Glutamatergic neuron (in vitro differentiated cells): ENCODE results near the gene CGB1. TPM values are rescaled to one million over a fixed set of nuclear protein-coding genes. Genes with fewer than 3 reads are reported as not detected.

Experiments
- DNase-seq: peaks from one replicate; pipeline ENCODE4 v3.0.0; 2022
- H3K27ac Mint-ChIP-seq: one replicate; pipeline ENCODE4 v1.8.0; 2020; ENCODE audit warnings: mild to moderate bottlenecking, mixed read lengths, inconsistent platforms; ENCODE audit not compliant: unreplicated experiment
- H3K27me3 Mint-ChIP-seq: one replicate; pipeline ENCODE4 v1.8.0; 2020; ENCODE audit warnings: mild to moderate bottlenecking, moderate library complexity, mixed read lengths, inconsistent platforms; ENCODE audit not compliant: unreplicated experiment
- H3K36me3 Mint-ChIP-seq: one replicate; pipeline ENCODE4 v1.8.0; 2020; ENCODE audit warnings: mild to moderate bottlenecking, mixed read lengths, inconsistent platforms; ENCODE audit not compliant: unreplicated experiment
- H3K4me1 Mint-ChIP-seq: one replicate; pipeline ENCODE4 v1.8.0; 2020; ENCODE audit warnings: mild to moderate bottlenecking, low read depth, mixed read lengths, inconsistent platforms; ENCODE audit not compliant: unreplicated experiment
- H3K4me3 Mint-ChIP-seq: one replicate; pipeline ENCODE4 v1.8.0; 2020; ENCODE audit warnings: mild to moderate bottlenecking, mixed read lengths, inconsistent platforms; ENCODE audit not compliant: unreplicated experiment
- H3K9me3 Mint-ChIP-seq: one replicate; pipeline ENCODE4 v1.8.0; 2020; ENCODE audit warnings: mild to moderate bottlenecking, moderate library complexity, mixed read lengths, inconsistent platforms; ENCODE audit not compliant: unreplicated experiment
- total RNA-seq: library from RNA; stranded (reverse); fragmentation: NEBNext Ultra II Directional; extraction: Animal tissue kit (Norgen Biotek cat#: 25700); gene quantifications from one replicate; pipeline ENCODE4 v1.2.1, GENCODE V29; 2021; ENCODE audit not compliant: unreplicated experiment
- TF ChIP-seq, protein P1 (sequence below): fragments of 200-600 bp; sonication (generic); IDR thresholded peaks from one replicate; pipeline ENCODE4 v1.5.0; 2021; ENCODE audit not compliant: partially characterized antibody, unreplicated experiment

CGB1 gene
- total RNA-seq, 1 donor from 2014 or later: not detected

DNA sequence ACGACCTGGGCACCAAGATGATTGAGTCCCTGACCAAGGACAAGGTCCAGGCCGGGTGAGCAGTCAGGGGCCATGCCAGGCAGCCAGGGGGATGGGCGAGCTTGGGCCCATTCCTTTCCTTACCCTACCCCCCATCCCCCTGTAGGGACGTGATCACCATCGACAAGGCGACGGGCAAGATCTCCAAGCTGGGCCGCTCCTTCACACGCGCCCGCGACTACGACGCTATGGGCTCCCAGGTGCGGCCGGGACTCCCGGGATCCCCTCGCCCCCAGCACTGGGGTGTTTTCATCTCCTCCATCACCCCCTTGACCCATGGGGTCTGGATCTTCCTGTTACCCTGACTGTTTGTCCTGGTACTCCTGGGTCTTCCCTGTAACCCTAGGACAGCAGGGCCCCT lies 26.9 kb downstream of the CGB1 start:
- peaks cover 5% of the 10 kb centered on the region for H3K27me3 Mint-ChIP-seq
- no peak for DNase-seq
- TF ChIP-seq, protein P1, sequence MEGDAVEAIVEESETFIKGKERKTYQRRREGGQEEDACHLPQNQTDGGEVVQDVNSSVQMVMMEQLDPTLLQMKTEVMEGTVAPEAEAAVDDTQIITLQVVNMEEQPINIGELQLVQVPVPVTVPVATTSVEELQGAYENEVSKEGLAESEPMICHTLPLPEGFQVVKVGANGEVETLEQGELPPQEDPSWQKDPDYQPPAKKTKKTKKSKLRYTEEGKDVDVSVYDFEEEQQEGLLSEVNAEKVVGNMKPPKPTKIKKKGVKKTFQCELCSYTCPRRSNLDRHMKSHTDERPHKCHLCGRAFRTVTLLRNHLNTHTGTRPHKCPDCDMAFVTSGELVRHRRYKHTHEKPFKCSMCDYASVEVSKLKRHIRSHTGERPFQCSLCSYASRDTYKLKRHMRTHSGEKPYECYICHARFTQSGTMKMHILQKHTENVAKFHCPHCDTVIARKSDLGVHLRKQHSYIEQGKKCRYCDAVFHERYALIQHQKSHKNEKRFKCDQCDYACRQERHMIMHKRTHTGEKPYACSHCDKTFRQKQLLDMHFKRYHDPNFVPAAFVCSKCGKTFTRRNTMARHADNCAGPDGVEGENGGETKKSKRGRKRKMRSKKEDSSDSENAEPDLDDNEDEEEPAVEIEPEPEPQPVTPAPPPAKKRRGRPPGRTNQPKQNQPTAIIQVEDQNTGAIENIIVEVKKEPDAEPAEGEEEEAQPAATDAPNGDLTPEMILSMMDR: no peak
- H3K4me3 Mint-ChIP-seq: no peak overlapping the region
- H3K4me1 Mint-ChIP-seq: peaks cover 3% of the 10 kb centered on the region
- no peak overlapping the region for H3K27ac Mint-ChIP-seq
- H3K9me3 Mint-ChIP-seq: peaks cover 2% of the 10 kb centered on the region
- no peaks in the 10 kb centered on the region for H3K36me3 Mint-ChIP-seq

DNA sequence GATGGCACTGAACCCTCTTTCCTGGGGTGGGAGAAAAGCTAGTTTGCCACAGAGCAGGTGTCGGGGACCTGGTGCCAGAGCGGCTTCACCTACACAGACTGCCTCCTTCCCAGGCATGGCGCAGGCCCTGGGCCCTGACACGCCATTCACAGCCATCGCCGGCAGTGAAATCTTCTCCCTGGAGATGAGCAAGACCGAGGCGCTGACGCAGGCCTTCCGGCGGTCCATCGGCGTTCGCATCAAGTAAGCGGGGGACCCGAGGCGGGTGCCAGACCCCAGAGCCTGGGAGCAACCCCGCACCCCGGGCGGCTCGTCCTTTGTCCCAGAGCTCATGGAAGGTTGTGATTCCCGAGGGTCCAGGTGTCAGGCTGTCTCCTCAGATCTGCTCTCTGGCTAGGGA lies 29.8 kb downstream of the CGB1 start:
- Mint-ChIP-seq H3K9me3 (peaks cover 2% of the 10 kb centered on the region), H3K4me1 (no peaks in the 10 kb centered on the region), H3K27me3 (peaks cover 2% of the 10 kb centered on the region), H3K27ac (no peak overlapping the region), H3K36me3 (no peaks in the 10 kb centered on the region), H3K4me3 (no peak overlapping the region)
- TF ChIP-seq, protein P1: no peak
- no peak for DNase-seq

DNA sequence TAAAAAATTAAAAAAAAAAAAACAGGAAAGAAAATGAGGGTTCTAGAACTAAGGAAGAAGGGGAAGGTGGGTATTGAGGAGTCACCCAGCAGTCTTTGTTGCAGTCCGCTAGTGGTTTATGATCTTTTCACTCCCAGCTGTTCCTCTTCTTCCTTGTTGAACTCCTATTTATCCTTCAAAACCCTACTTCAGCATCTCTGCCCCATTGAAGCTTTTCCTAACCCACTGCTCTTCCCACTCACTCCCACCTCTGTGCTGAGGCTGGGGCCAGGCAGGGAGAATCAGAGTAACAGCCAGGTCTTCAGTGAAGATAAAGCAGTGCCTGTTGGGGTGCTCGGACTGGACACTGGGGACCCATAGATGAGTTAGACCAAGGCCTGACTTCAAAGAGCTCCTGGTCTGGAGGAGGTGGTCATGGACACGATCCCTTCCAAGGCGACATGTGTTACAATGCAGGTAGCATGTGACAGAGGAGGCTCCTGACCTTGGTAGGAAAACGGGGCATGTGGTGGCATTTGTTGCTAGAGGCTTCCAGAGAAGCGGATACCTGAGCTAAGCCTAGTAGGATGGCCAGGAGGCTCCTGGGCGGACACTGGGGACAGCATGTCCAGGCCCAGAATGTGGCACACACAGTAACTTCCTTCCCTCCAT lies 31.6 kb downstream of the CGB1 start:
- TF ChIP-seq, protein P1: no peak
- Mint-ChIP-seq H3K36me3 (no peaks in the 10 kb centered on the region), H3K27me3 (no peaks in the 10 kb centered on the region), H3K9me3 (peaks cover 2% of the 10 kb centered on the region), H3K4me3 (no peak overlapping the region), H3K4me1 (no peaks in the 10 kb centered on the region), H3K27ac (no peak overlapping the region)
- DNase-seq: no peak

DNA sequence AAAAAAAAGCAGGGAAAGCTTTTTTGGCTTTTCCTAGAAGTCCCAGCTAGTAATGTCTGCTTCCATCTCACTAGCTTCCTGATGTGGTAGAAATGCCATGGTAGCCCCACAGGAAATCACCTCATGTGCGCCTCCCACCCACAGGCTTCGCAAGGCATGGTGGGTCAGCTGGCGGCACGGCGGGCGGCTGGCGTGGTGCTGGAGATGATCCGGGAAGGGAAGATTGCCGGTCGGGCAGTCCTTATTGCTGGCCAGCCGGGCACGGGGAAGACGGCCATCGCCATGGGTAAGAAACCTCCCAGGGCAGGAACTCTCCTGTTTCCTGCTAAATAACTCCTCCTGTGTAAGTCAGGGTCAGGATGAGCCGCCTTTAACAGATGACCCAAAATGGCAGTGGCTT lies 32.6 kb downstream of the CGB1 start:
- Mint-ChIP-seq H3K9me3 (peaks cover 2% of the 10 kb centered on the region), H3K27me3 (no peaks in the 10 kb centered on the region), H3K36me3 (no peaks in the 10 kb centered on the region), H3K4me1 (peaks cover 2% of the 10 kb centered on the region), H3K27ac (no peak overlapping the region), H3K4me3 (no peak overlapping the region)
- no peak for DNase-seq
- TF ChIP-seq, protein P1: no peak

DNA sequence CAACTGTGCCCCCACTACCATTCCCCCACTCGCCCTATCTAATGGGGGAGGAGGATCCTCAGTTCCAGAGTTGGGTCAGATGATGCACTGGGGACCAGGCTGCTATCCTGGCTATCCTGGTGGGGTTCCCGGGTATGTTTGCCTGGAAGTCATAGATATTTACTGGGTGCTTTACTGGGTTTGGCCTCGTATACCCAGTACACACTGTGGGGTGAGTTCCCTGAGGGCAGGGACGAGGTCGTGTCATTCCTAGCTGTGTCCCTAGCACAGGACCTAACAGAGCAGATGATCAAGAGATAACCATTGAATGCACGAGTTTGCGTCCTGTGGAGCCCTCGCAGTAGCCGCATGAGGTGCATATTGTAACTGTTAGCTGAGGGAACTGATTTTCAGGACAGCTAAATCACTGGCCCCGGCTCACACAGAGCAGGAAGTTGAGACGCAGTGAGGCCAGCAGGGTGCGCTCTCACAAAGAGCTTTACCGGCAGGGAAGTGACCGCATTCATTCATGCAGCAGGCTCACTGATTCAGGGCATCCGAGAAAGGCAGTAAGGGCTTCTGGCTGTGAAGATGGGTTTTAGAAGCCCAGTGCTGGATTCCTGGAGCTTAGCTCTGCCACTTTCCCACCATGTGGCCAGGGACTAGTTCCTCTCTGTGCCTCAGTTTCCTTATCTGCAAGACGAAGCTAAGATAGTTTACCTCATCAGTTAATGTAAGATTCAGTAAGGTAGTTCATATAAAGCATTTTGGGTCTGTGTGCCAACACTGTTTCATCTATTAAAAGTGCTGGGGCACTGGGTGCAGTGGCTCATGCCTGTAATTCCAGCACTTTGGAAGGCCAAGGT lies 37.0 kb downstream of the CGB1 start:
- Mint-ChIP-seq H3K36me3 (no peaks in the 10 kb centered on the region), H3K4me3 (no peak overlapping the region), H3K9me3 (no peaks in the 10 kb centered on the region), H3K27ac (peak overlapping the region; percentile 38), H3K4me1 (peaks cover 11% of the 10 kb centered on the region), H3K27me3 (no peaks in the 10 kb centered on the region)
- TF ChIP-seq, protein P1: peak; percentile 69
- peak; percentile 87 for DNase-seq
